ENCODE measurements around the gene SUFU.

DNA sequence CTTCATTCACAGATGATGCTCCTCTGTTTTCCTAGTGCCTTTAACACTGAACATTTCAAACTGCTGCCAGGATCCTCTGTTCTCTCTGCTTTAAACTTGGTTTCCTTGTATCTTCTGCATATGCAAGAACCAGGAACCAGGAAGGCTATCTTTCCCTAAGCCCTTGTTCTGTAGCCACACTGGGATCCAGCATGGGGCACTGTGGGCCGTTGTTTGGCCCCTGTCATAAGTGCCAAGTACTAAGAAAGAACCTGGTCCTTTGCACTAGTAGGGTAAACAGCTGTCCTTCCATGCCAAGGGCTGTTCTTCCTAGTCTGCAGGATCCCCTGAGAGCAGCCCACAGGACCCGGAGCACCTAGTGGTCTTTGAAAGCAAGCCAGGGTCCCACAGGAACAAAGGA lies 91.5 kb downstream of the SUFU start:
- TF ChIP-seq POLR2AphosphoS5 (IDR thresholded peaks at IDR 0.05; ENCODE audit: low read depth, low read length) = no peak
- TF ChIP-seq TAF1 (IDR thresholded peaks at IDR 0.05; ENCODE audit: low read depth, low read length) = no peak

Data from GM12891 (cell line).